ENCODE data around the gene STH.

GRCh38 chr17:45995627-45996270 lies 3.3 kb upstream of the STH start:
- TF ChIP-seq CEBPB (IDR thresholded peaks at IDR 0.05; ENCODE audit: borderline replicate concordance in 1 of 2, low read depth in 2 of 2, low read length in 2 of 2) (no peak), CTCF (IDR thresholded peaks at IDR 0.05 in 2 of 3, conservative IDR thresholded peaks at IDR 0.05 in 1 of 3; ENCODE audit: control insufficient read depth in 2 of 3, extremely low read depth in 1 of 3, insufficient read depth in 1 of 3, low read depth in 3 of 3, low read length in 3 of 3) (no peak), SREBF2 (IDR thresholded peaks at IDR 0.05; ENCODE audit: low read length) (no peak), MAX (IDR thresholded peaks at IDR 0.05; ENCODE audit: low read depth, low read length) (no peak)

All from GM12878 (cell line).